Measurements from ENCODE around the gene IGF1R.
"Not testable (repeated sequence)": the region's sequence is repeated elsewhere in the genome, so short reads cannot be mapped to it uniquely, and the experiment has no call there.

The IGF1R gene

DNA sequence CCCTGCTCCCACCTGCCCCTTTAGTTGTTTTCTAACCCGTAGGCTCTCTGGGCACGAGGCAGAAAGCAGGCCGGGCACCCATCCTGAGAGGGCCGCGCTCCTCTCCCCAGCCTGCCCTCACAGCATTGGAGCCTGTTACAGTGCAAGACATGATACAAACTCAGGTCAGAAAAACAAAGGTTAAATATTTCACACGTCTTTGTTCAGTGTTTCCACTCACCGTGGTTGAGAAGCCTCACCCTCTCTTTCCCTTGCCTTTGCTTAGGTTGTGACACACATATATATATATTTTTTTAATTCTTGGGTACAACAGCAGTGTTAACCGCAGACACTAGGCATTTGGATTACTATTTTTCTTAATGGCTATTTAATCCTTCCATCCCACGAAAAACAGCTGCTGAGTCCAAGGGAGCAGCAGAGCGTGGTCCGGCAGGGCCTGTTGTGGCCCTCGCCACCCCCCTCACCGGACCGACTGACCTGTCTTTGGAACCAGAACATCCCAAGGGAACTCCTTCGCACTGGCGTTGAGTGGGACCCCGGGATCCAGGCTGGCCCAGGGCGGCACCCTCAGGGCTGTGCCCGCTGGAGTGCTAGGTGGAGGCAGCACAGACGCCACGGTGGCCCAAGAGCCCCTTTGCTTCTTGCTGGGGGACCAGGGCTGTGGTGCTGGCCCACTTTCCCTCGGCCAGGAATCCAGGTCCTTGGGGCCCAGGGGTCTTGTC, 310.7 kb downstream of the IGF1R start:
- Histone ChIP-seq H3K27me3 (no peaks in the 10 kb centered on the region), H3K4me1 (no peaks in the 10 kb centered on the region), H3K4me3 (ENCODE audit: low read depth, low read length) (no peak overlapping the region), H3K9me3 (no peaks in the 10 kb centered on the region; the same call in 1 of the 2 replicates), H3K36me3 (peaks cover 88% of the 10 kb centered on the region)
- DNase-seq, result no peak
- TF ChIP-seq, protein P1, sequence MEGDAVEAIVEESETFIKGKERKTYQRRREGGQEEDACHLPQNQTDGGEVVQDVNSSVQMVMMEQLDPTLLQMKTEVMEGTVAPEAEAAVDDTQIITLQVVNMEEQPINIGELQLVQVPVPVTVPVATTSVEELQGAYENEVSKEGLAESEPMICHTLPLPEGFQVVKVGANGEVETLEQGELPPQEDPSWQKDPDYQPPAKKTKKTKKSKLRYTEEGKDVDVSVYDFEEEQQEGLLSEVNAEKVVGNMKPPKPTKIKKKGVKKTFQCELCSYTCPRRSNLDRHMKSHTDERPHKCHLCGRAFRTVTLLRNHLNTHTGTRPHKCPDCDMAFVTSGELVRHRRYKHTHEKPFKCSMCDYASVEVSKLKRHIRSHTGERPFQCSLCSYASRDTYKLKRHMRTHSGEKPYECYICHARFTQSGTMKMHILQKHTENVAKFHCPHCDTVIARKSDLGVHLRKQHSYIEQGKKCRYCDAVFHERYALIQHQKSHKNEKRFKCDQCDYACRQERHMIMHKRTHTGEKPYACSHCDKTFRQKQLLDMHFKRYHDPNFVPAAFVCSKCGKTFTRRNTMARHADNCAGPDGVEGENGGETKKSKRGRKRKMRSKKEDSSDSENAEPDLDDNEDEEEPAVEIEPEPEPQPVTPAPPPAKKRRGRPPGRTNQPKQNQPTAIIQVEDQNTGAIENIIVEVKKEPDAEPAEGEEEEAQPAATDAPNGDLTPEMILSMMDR (IDR thresholded peaks at IDR 0.05; ENCODE audit: low read depth, low read length), result no peak

DNA sequence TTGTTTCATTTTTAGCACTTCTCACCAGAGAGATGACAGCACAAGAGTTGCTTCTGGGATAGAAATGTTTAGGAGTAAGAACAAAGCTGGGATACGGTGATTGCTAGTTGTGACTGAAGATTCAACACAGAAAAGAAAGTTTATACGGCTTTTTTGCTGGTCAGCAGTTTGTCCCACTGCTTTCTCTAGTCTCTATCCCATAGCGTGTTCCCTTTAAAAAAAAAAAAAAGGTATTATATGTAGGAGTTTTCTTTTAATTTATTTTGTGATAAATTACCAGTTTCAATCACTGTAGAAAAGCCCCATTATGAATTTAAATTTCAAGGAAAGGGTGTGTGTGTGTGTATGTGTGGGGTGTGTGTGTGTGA, 311.3 kb downstream of the IGF1R start:
- peaks cover 86% of the 10 kb centered on the region for H3K36me3 ChIP-seq
- no peaks in the 10 kb centered on the region for H3K27me3 ChIP-seq
- no peak overlapping the region for H3K4me3 ChIP-seq (ENCODE audit: low read depth, low read length)
- H3K4me1 ChIP-seq, result no peaks in the 10 kb centered on the region
- TF ChIP-seq, protein P1 (IDR thresholded peaks at IDR 0.05; ENCODE audit: low read depth, low read length), result no peak
- no peaks in the 10 kb centered on the region; the same call in 1 of the 2 replicates for H3K9me3 ChIP-seq
- DNase-seq, result no peak

DNA sequence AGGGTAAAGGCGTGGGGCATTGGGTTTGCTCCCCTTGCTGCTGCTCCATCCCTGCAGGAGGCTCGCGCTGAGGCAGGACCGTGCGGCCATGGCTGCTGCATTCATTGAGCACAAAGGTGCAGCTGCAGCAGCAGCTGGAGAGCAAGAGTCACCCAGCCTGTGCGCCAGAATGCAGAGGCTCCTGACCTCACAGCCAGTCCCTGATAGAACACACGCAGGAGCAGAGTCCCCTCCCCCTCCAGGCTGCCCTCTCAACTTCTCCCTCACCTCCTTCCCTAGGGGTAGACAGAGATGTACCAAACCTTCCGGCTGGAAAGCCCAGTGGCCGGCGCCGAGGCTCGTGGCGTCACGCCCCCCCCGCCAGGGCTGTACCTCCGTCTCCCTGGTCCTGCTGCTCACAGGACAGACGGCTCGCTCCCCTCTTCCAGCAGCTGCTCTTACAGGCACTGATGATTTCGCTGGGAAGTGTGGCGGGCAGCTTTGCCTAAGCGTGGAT, 312.3 kb downstream of the IGF1R start:
- Histone ChIP-seq H3K4me1 (no peaks in the 10 kb centered on the region), H3K36me3 (peaks cover 76% of the 10 kb centered on the region), H3K4me3 (ENCODE audit: low read depth, low read length) (no peak overlapping the region), H3K27me3 (no peaks in the 10 kb centered on the region), H3K9me3 (no peaks in the 10 kb centered on the region; the same call in 1 of the 2 replicates)
- no peak for DNase-seq
- TF ChIP-seq, protein P1 (IDR thresholded peaks at IDR 0.05; ENCODE audit: low read depth, low read length), result no peak

DNA sequence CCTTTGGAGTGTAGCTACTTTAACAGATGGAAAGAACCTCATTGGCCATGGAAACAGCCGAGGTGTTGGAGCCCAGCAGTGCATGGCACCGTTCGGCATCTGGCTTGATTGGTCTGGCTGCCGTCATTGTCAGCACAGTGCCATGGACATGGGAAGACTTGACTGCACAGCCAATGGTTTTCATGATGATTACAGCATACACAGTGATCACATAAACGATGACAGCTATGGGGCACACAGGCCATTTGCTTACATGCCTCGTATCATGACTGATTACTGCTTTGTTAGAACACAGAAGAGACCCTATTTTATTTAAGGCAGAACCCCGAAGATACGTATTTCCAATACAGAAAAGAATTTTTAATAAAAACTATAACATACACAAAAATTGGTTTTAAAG, 315.1 kb downstream of the IGF1R start:
- H3K9me3 ChIP-seq, result no peaks in the 10 kb centered on the region; the same call in 1 of the 2 replicates
- TF ChIP-seq, protein P1 (IDR thresholded peaks at IDR 0.05; ENCODE audit: low read depth, low read length), result no peak
- no peak overlapping the region for H3K4me3 ChIP-seq (ENCODE audit: low read depth, low read length)
- H3K4me1 ChIP-seq, result no peaks in the 10 kb centered on the region
- H3K36me3 ChIP-seq, result peaks cover 50% of the 10 kb centered on the region
- H3K27me3 ChIP-seq, result no peaks in the 10 kb centered on the region
- no peak for DNase-seq

DNA sequence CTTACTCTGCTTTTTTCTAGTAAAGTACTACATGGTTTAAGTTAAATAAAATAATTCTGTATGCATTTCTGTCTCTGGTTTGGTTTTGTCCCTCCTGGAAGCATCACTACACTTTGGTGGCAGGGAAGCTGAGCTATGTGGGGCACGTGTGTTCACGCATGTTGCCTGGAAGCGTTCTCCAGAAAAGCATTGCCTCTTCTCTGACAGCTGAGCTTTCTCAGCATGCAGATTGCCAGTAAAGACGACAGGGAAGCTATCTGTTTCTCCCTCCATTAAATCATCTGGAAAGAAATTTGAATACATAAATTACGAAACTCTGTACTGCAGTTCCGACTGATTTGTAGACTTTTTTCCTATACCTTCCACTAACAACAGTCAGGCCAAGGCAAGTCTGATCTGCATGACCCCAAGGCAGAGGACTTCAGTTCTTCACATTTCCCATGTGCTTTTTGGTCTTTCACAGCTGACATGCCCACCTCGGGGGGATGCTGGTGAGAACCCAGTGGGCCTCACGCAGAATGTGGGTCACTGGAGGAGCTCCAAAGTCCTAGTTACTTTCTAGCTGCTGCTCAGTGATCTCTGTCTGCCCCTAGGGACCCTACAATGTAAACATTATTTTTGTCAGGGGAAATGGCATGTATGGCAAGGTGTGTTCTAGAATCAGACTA, 316.3 kb downstream of the IGF1R start:
- TF ChIP-seq, protein P1 (IDR thresholded peaks at IDR 0.05; ENCODE audit: low read depth, low read length), result no peak
- DNase-seq, result no peak
- Histone ChIP-seq H3K27me3 (no peaks in the 10 kb centered on the region; the same call in 1 of the 2 replicates), H3K4me1 (no peaks in the 10 kb centered on the region), H3K36me3 (peaks cover 38% of the 10 kb centered on the region), H3K9me3 (no peaks in the 10 kb centered on the region; the same call in 1 of the 2 replicates), H3K4me3 (ENCODE audit: low read depth, low read length) (no peak overlapping the region)

DNA sequence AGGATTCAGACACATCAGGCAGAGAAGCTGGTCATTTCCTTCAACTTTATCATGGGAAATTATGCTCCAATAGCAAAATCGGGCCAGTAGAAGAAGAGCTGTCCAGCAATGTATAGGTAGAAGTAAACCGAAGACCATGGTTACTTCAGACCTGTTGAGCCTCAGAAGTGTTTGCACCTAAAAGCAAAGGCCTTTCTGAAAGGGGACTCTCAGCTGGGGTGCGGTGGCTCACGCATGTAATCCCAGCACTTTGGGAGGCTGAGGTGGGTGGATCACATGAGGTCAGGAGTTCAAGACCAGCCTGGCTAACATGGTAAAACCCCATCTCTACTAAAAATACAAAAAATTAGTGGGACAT, 316.8 kb downstream of the IGF1R start:
- H3K36me3 ChIP-seq, result peaks cover 33% of the 10 kb centered on the region
- H3K4me3 ChIP-seq (ENCODE audit: low read depth, low read length); H3K4me1 ChIP-seq; DNase-seq; H3K9me3 ChIP-seq; H3K27me3 ChIP-seq: not testable (repeated sequence)

Measured in BE2C (cell line).